ENCODE results near the gene TCTA. TPM values are rescaled to one million over a fixed set of nuclear protein-coding genes. Genes with fewer than 3 reads are reported as not detected.

TCTA gene
- total and polyA plus RNA-seq, 11 donors, result 13.1 to 25.3 (median 16.7) TPM

- H3K27ac ChIP-seq, result peak overlapping the region in 1 of 12 donors; percentile 80
These were observed 26.6 kb upstream of the TCTA start for GRCh38 chr3:49385617-49386016.

GRCh38 chr3:49386056-49386756 is 26.0 kb upstream of the TCTA start:
- WGBS, 4 donors, result 75 to 78% (median 77%) methylated on average over 11 of the region's 11 CpGs

More at GRCh38 chr3:49385617-49386016, 26.6 kb upstream of the TCTA start:
- no peak for TF ChIP-seq POLR2A (IDR thresholded peaks at IDR 0.05)
- TF ChIP-seq, protein P1, sequence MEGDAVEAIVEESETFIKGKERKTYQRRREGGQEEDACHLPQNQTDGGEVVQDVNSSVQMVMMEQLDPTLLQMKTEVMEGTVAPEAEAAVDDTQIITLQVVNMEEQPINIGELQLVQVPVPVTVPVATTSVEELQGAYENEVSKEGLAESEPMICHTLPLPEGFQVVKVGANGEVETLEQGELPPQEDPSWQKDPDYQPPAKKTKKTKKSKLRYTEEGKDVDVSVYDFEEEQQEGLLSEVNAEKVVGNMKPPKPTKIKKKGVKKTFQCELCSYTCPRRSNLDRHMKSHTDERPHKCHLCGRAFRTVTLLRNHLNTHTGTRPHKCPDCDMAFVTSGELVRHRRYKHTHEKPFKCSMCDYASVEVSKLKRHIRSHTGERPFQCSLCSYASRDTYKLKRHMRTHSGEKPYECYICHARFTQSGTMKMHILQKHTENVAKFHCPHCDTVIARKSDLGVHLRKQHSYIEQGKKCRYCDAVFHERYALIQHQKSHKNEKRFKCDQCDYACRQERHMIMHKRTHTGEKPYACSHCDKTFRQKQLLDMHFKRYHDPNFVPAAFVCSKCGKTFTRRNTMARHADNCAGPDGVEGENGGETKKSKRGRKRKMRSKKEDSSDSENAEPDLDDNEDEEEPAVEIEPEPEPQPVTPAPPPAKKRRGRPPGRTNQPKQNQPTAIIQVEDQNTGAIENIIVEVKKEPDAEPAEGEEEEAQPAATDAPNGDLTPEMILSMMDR (IDR thresholded peaks at IDR 0.05), result no peak
- Histone ChIP-seq H3K36me3 (peaks cover 0 to 13% (median 0%) of the 10 kb centered on the region in 9 donors), H3K9me3 (no peaks in the 10 kb centered on the region), H3K4me3 (no peak overlapping the region), H3K27me3 (no peaks in the 10 kb centered on the region), H3K4me1 (peaks cover 4 to 82% (median 36%) of the 10 kb centered on the region in 12 donors)
- intact Hi-C loops (cut with DNase I), result no loop called here
- WGBS, 4 donors, result 88 to 93% (median 92%) methylated on average over 1 of the region's 1 CpG
- DNase-seq, result no peak
- ATAC-seq, result no peak

GRCh38 chr3:49387721-49388120 is 24.5 kb upstream of the TCTA start:
- peaks cover 0 to 9% (median 0%) of the 10 kb centered on the region in 9 donors for H3K36me3 ChIP-seq
- 79 to 81% (median 79%) methylated on average over 2 of the region's 2 CpGs for WGBS, 4 donors
- no peak for ATAC-seq

More at GRCh38 chr3:49386056-49386756, 26.0 kb upstream of the TCTA start:
- H3K4me3 ChIP-seq, result no peak overlapping the region
- TF ChIP-seq, protein P1 (IDR thresholded peaks at IDR 0.05), result no peak
- TF ChIP-seq POLR2A (IDR thresholded peaks at IDR 0.05), result no peak
- no peaks in the 10 kb centered on the region for H3K27me3 ChIP-seq
- peak overlapping the region in 2 of 12 donors; percentile 17 to 80 for H3K27ac ChIP-seq
- ATAC-seq (no peak), DNase-seq (no peak)
- peaks cover 4 to 79% (median 36%) of the 10 kb centered on the region in 12 donors for H3K4me1 ChIP-seq
- intact Hi-C loops (cut with DNase I), result no loop called here
- H3K36me3 ChIP-seq, result peaks cover 0 to 13% (median 0%) of the 10 kb centered on the region in 9 donors
- no peaks in the 10 kb centered on the region for H3K9me3 ChIP-seq

GRCh38 chr3:49388289-49388820 is 23.9 kb upstream of the TCTA start:
- peak in 1 of 4 donors; percentile 15 for ATAC-seq
- WGBS, 4 donors, result 76 to 94% (median 87%) methylated on average over 1 of the region's 1 CpG
- DNase-seq, result no peak
- Histone ChIP-seq H3K9me3 (no peaks in the 10 kb centered on the region), H3K4me3 (no peak overlapping the region), H3K27me3 (no peaks in the 10 kb centered on the region), H3K36me3 (peaks cover 0 to 7% (median 0%) of the 10 kb centered on the region in 9 donors), H3K27ac (no peak overlapping the region), H3K4me1 (peaks cover 4 to 87% (median 43%) of the 10 kb centered on the region in 12 donors)
- TF ChIP-seq, protein P1 (IDR thresholded peaks at IDR 0.05), result no peak
- TF ChIP-seq POLR2A (IDR thresholded peaks at IDR 0.05), result no peak
- intact Hi-C loops (cut with DNase I), result no loop called here

More at GRCh38 chr3:49387721-49388120, 24.5 kb upstream of the TCTA start:
- H3K27me3 ChIP-seq, result no peaks in the 10 kb centered on the region
- no peaks in the 10 kb centered on the region for H3K9me3 ChIP-seq
- H3K4me3 ChIP-seq, result no peak overlapping the region
- H3K27ac ChIP-seq, result no peak overlapping the region
- no peak for DNase-seq
- TF ChIP-seq, protein P1 (IDR thresholded peaks at IDR 0.05), result no peak
- no peak for TF ChIP-seq POLR2A (IDR thresholded peaks at IDR 0.05)
- H3K4me1 ChIP-seq, result peaks cover 4 to 86% (median 41%) of the 10 kb centered on the region in 12 donors
- intact Hi-C loops (cut with DNase I), result no loop called here

Measured in heart left ventricle (tissue), 16 donors.